Measurements from ENCODE around the gene ARGFX. TPM values are rescaled to one million over a fixed set of nuclear protein-coding genes. Genes with fewer than 3 reads are reported as not detected.

Gene ARGFX
- polyA plus RNA-seq, 1 donor (not counting 4 experiments of a cell fraction or from before 2014, with no cell fraction given) = not detected

DNA sequence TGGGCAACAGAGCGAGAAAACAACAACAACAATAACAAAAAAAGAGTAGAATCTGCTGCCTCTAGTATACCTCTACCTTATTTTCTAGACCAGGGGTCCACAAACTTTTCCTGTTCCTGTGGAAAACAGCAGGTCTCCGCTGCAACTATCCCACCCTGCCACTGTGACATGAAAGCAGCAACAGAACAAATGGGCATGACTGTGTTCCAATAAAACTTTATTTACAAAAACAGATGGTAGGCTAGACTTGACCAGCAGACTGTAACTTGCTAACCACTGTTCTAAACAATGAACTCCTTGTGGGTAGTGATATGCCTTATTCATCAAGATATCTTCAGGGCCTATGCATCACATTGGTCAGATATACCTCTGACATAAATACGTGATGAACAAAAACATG, 47.2 kb upstream of the ARGFX start:
- dilution Hi-C loops (cut with MboI; ENCODE audit: extremely low pct_ligation_motif_present, low sequenced_read_pairs) = no loop called here
- Histone ChIP-seq H4K20me1 (ENCODE audit: control insufficient read depth, extremely low read depth, insufficient read depth, low read length) (no peaks in the 10 kb centered on the region), H3K79me2 (ENCODE audit: control insufficient read depth, insufficient read depth, low read length) (no peaks in the 10 kb centered on the region), H3K4me3 (ENCODE audit: control insufficient read depth in 2 of 3, extremely low read depth in 1 of 3, insufficient read depth in 2 of 3, low read depth in 1 of 3, low read length in 3 of 3) (no peak overlapping the region), H3K4me1 (ENCODE audit: control insufficient read depth, extremely low read depth, insufficient read depth, low read length) (no peaks in the 10 kb centered on the region), H3K9ac (ENCODE audit: control insufficient read depth, extremely low read depth, insufficient read depth, low read length) (no peak overlapping the region), H3K9me3 (ENCODE audit: control insufficient read depth, low read depth, low read length) (no peaks in the 10 kb centered on the region), H3K36me3 (ENCODE audit: control insufficient read depth in 2 of 2, extremely low read depth in 1 of 2, insufficient read depth in 2 of 2, low read length in 2 of 2) (peaks cover 0 to 3% of the 10 kb centered on the region in 2 experiments), H2AFZ (ENCODE audit: control insufficient read depth, low read length) (no peak overlapping the region), H3K27ac (ENCODE audit: control insufficient read depth, insufficient read depth, low read length) (no peak overlapping the region), H3K27me3 (ENCODE audit: control insufficient read depth, extremely low read depth, insufficient read depth, low read length) (no peaks in the 10 kb centered on the region), H3K9me1 (ENCODE audit: control insufficient read depth, extremely low read depth, insufficient read depth, low read length) (no peaks in the 10 kb centered on the region), H3K4me2 (ENCODE audit: control insufficient read depth, extremely low read depth, insufficient read depth, low read depth, low read length) (no peak overlapping the region)
- DNase-seq (ENCODE audit: low read depth, low spot score) = no peak
- no peak for FAIRE-seq
- TF ChIP-seq EZH2 (IDR thresholded peaks at IDR 0.05; ENCODE audit: low read length) = no peak
- TF ChIP-seq, protein P1, sequence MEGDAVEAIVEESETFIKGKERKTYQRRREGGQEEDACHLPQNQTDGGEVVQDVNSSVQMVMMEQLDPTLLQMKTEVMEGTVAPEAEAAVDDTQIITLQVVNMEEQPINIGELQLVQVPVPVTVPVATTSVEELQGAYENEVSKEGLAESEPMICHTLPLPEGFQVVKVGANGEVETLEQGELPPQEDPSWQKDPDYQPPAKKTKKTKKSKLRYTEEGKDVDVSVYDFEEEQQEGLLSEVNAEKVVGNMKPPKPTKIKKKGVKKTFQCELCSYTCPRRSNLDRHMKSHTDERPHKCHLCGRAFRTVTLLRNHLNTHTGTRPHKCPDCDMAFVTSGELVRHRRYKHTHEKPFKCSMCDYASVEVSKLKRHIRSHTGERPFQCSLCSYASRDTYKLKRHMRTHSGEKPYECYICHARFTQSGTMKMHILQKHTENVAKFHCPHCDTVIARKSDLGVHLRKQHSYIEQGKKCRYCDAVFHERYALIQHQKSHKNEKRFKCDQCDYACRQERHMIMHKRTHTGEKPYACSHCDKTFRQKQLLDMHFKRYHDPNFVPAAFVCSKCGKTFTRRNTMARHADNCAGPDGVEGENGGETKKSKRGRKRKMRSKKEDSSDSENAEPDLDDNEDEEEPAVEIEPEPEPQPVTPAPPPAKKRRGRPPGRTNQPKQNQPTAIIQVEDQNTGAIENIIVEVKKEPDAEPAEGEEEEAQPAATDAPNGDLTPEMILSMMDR (optimal IDR thresholded peaks at IDR 0.05 in 1 of 3, IDR thresholded peaks at IDR 0.05 in 1 of 3, conservative IDR thresholded peaks at IDR 0.05 in 1 of 3; ENCODE audit: extremely low read depth in 1 of 3, insufficient read depth in 2 of 3, low read length in 3 of 3) = no peak

DNA sequence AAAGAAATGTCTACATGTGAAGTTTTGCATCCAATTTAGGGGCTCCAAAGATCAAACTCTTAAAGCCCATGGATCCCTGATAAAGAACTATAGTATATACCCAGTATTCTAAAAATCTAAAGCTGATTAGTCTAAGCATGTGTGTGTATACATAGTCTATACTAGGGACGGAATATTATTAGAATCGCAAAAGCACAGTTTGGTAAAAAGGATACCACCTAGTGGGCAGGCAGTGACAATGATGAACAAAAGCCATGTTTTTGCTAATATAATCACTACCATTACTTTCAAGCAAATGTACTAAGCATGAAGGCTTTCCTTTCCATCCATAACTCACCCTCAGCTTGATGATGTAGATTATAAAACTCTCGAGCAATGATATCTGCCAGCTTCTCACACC, 38.4 kb upstream of the ARGFX start:
- Histone ChIP-seq H3K9me3 (ENCODE audit: control insufficient read depth, low read depth, low read length) (no peaks in the 10 kb centered on the region), H3K9me1 (ENCODE audit: control insufficient read depth, extremely low read depth, insufficient read depth, low read length) (no peaks in the 10 kb centered on the region), H4K20me1 (ENCODE audit: control insufficient read depth, extremely low read depth, insufficient read depth, low read length) (no peaks in the 10 kb centered on the region), H3K27ac (ENCODE audit: control insufficient read depth, insufficient read depth, low read length) (no peak overlapping the region), H3K9ac (ENCODE audit: control insufficient read depth, extremely low read depth, insufficient read depth, low read length) (no peak overlapping the region), H3K36me3 (ENCODE audit: control insufficient read depth in 2 of 2, extremely low read depth in 1 of 2, insufficient read depth in 2 of 2, low read length in 2 of 2) (peaks cover 0 to 2% of the 10 kb centered on the region in 2 experiments), H3K4me3 (ENCODE audit: control insufficient read depth in 2 of 3, extremely low read depth in 1 of 3, insufficient read depth in 2 of 3, low read depth in 1 of 3, low read length in 3 of 3) (no peak overlapping the region), H3K4me2 (ENCODE audit: control insufficient read depth, extremely low read depth, insufficient read depth, low read depth, low read length) (no peak overlapping the region), H3K4me1 (ENCODE audit: control insufficient read depth, extremely low read depth, insufficient read depth, low read length) (no peaks in the 10 kb centered on the region), H3K79me2 (ENCODE audit: control insufficient read depth, insufficient read depth, low read length) (no peaks in the 10 kb centered on the region), H3K27me3 (ENCODE audit: control insufficient read depth, extremely low read depth, insufficient read depth, low read length) (no peaks in the 10 kb centered on the region), H2AFZ (ENCODE audit: control insufficient read depth, low read length) (no peak overlapping the region)
- DNase-seq (ENCODE audit: low read depth, low spot score) = no peak
- FAIRE-seq = peak; percentile 17
- no peak for TF ChIP-seq EZH2 (IDR thresholded peaks at IDR 0.05; ENCODE audit: low read length)
- TF ChIP-seq, protein P1 (optimal IDR thresholded peaks at IDR 0.05 in 1 of 3, IDR thresholded peaks at IDR 0.05 in 1 of 3, conservative IDR thresholded peaks at IDR 0.05 in 1 of 3; ENCODE audit: extremely low read depth in 1 of 3, insufficient read depth in 2 of 3, low read length in 3 of 3) = peak in 2 of 3 experiments; percentile 25 to 28
- dilution Hi-C loops (cut with MboI; ENCODE audit: extremely low pct_ligation_motif_present, low sequenced_read_pairs) = no loop called here

Data from keratinocyte (primary cell).